NCI-H2107 treated with DMSO at 0.1 percent for 48 hours (cell line): ENCODE measurements around the gene GLI3.

ENCODE experiments used
- DNase-seq: peaks from one replicate; lab custom pipeline; 2025; ENCODE audit not compliant: unreplicated experiment; lab: John Stamatoyannopoulos, UW

The GLI3 gene

GRCh38 chr7:42145539-42145938, 91.5 kb downstream of the GLI3 start:
- no peak for DNase-seq

GRCh38 chr7:42144604-42145003, 92.4 kb downstream of the GLI3 start:
- no peak for DNase-seq

DNA sequence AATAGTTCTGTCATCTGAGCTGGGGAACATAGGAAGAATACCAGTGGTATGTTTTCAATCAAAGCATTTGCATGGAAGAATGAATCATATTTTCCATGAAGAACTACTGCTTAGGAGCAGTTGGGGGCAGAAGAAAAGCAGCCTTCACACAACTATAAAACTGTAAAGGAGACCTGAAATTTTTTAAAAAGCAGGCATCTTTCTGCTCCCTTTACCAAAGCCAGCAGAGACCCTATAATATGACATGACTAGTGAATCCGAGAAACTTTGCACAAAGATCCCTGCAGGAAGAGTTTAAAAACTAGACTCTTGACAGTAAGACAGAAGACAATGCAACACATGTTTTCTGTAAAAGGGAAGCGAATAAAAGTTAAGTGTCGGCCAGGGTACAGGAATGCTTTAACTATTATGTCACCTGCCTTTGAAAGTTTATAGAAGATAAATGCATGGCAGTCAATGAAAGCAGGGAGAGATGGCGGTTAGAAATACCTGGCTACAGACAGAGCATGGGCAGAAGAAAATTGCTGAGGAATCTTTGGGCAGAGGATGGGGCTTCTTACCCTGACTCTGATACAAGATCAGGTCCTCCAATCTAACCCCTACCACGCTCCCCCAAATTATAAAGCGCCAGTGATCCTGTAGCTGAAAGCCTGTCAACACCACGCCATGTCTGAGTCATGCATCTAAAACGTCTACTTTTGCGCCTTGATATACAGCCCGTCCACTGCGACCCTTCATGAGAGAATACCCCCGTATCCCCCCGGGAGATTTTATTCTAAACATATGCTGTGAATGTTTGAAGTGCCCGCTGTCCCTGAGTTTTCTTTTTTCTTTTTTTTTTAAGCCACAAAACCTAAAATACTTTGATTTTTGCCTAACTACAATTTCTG, 93.1 kb downstream of the GLI3 start:
- no peak for DNase-seq

GRCh38 chr7:42142089-42142488, 94.9 kb downstream of the GLI3 start:
- DNase-seq = no peak

DNA sequence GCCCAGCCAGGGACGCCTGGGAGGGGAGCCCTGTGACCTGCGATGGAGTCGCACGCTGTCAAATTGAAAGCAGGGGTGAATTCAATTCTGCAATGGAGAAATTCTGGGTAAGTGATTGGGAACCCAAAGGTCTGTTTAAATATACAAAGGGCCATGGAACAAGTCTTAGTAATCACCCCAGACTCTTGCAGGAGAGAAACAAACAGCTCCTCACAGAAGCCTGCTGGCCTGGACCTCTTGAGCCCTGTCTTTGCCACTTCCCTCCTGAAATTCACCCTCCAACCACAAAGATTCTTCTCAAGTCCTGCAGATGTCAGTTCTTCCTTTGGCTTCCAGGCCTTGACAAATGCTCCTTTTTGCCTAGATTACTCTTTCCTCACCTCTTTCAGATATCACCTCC, 97.3 kb downstream of the GLI3 start:
- DNase-seq = no peak

- DNase-seq = no peak
Measured at GRCh38 chr7:42138691-42139090, 98.3 kb downstream of the GLI3 start.

DNA sequence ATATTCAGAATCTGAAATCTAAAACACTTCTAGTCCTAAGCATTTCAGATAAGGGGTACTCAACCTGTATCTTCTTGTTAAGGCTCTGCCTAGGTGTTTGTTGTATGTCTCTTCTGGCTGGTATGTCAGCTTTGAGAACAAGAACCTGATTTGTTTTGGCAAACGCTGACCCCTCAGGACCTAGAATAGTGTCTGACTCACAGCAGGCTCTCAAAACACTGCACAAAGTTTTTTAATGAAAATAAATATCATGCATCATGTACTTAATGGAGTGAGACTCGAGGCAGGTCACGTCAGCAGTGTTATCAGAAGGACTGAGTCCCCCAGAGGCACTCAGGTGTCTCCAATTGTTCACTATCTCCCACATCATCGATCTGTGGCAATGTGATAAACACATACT, 99.1 kb downstream of the GLI3 start:
- DNase-seq = no peak

GRCh38 chr7:42137431-42137830, 99.6 kb downstream of the GLI3 start:
- DNase-seq = no peak

DNA sequence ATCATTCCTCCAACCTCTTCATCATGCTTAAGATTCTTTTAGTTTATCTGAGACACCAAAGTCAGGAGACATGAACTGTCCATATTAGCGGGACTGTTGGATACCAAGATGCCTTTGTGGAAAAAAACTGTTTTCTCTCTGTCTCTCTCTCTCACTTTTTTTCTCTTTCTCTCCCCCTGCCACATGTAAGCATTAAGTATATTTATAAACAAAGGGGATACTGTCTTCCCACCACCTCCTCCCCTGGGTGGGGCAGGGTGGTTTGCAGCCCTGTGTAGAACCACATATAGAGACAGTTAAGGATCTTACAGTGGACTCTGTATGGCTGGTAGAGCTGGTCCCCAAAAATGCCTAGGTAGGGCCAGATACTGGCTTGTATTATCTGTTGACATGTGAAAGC, 101.3 kb downstream of the GLI3 start:
- no peak for DNase-seq

DNA sequence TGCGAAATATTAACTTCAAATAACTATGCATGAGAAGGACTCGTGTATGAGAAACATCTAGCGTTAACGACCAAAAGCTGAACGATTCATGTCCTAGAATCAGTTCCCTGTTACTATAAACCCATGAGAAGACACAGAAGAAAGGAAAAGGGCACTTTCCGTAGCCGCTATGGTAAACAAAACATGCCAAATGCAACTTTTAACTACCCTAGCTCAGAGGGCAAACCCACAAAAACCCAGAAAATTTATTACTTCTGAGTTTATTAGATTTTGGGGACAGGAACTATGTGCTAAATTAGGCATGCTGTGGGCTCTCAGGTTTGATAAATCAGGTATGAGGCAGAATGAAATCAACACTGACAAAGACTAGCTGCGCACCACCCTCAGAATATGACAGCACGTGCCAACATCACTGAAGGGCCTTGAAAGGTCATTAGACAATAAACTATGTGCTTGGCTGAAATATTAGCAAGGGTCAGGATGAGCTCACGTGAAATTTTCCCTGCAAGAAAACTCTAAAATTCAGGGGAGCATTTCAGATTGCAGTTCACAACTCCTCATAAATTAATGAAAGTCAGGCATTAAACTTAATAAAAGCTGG, 102.6 kb downstream of the GLI3 start:
- no peak for DNase-seq

GRCh38 chr7:42133321-42133720, 103.7 kb downstream of the GLI3 start:
- DNase-seq = no peak

- DNase-seq = no peak
Measured at GRCh38 chr7:42128703-42129102, 108.3 kb downstream of the GLI3 start.

- DNase-seq = no peak
Measured at GRCh38 chr7:42127232-42127622, 109.8 kb downstream of the GLI3 start.

- DNase-seq = no peak
Measured at GRCh38 chr7:42126475-42127231, 110.4 kb downstream of the GLI3 start.

DNA sequence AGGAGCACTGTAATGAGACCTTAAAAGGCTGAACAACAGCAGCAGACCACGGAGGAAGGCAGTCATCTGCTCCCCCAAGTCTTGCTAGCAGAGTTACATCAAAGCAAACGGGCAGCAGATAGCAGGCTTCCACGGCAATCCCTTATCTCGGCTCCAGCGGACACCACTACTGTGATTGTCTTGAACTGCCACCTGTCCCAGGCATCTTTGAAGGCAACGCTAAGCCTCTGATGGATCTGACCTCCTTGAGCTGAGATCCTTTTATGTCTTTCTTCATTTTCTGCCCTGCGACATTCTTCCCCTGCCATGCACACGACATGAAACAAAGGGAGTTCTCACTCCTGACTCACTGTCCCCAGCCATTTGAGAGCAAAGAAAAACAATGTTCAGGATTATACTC, 111.7 kb downstream of the GLI3 start:
- DNase-seq = no peak

- DNase-seq = no peak
Measured at GRCh38 chr7:42123716-42124115, 113.3 kb downstream of the GLI3 start.

GRCh38 chr7:42120191-42120590, 116.8 kb downstream of the GLI3 start:
- no peak for DNase-seq

DNA sequence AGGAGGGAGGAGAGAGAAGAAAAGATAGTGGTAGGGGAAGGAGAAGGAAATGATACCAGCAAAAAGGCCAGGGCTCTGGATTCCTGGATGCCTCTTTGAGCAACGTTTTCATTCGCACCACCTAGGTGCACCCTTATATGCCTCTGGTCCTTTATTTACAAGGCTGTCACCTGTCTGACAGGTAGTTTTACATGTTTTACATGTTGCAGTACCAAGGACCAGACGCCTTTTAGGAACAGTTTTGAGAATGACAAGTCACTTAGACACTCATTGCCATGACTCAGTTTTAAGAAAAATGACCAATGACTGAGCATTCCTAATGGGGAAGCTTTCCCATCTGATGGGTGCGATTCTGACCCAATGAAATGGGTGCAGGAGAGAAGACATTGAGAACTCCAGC, 119.8 kb downstream of the GLI3 start:
- no peak for DNase-seq

DNA sequence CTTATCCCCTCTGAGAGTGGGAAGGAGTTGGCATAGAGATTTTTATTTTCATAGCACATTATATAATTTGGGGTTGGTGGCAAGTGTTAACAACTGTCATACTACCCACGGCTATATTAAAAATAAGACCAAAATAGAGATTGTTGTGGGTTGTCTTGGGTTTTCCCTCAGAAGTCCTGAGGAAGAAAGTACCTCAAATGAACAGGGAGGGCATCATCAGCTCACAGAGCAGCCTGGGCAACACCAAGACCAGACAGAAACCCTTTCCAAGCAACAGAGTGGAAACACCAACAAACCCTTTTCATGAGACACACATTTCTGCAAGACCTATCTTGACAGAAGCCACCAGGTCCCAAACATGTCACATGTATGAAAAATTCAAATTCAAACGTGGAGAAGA, 121.2 kb downstream of the GLI3 start:
- no peak for DNase-seq

DNA sequence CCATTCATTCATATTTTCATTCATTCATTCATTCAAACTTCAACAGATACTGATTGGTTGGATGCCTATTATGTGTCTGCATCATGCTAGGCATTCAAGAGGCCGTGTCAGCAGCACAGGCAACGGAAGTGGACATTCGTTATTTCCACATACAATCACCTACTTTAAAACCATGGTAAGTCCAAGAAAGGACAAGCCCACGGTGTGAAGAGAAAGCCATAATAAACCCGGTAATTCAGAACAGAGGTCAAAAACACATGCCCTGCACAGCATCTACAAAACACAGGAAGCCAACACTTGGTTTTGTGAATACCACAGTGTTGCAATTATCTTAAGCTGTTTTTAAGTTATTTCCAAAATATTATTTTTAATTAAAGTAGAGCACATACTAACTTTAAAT, 126.7 kb downstream of the GLI3 start:
- DNase-seq = no peak

DNA sequence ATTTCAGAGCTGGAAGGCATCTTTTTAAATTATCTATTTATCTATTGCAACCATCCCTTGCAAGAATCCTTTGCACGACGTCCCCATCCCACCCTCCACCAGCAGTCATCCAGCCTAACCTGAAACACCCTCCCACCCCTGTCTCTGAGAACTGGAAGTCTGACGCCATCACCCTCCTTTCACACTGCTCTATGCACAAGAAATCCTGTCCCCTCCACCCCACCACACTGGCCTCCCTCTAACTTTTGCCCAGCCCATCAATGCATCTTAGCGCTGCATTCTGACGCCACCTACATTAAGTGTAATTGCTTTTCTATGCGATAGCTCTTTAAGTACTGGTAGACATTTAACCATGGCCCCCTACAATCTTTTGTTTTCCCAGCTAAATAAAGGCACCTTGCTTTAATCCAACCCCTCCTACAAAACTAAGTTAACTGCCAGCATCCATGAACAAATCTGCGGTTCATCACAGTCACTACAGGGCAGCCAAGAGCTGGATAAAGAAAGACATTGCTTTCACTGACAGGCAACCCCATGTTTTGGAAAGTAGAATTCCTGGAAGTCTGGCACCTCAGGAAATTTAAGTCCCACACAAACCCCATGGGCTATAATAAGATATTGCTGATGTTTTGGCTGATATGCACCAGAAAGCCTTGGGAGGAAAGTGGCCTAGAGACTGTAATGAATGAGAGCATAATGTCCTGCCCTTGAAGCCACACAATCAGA, 128.0 kb downstream of the GLI3 start:
- no peak for DNase-seq
